GM04504 (cell line): ENCODE results near the gene CREB3L2.

Experiments
- DNase-seq: peaks from one replicate; pipeline ENCODE4 v3.0.0-alpha.2; 2012; ENCODE audit warnings: low read depth

CREB3L2 gene

DNA sequence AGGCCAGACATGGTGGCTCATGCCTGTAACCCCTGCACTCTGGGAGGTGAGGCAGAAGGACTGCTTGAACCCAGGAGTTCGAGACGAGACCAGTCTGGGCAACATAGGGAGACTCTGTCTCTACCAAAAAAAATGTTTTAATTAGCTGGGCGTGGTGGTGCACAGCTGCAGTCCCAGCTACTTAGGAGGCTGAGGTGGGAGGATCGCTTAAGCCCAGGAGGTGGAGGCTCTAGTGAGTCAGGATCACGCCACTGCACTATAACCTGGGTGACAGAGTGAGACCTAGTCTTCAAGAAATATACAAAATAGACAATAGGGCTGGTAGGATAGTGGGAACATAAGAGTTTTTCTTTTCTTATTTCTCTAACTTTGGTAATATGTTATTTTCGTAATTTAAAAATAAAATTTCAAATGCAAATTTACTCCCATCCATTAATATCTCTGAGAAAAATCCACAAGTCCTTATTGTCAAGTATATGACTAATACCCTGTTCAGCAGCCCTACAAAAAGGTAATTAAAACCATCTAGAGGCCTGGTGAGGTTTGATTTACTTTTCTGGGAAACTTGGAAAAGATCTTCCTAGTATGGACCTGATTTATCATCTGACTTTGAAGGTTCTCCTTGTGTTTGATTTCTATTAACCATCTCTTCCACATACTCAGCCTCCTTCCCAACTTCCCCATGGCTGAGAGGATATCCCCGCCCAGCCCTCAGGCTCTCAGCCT, 50.0 kb downstream of the CREB3L2 start:
- DNase-seq, result no peak

DNA sequence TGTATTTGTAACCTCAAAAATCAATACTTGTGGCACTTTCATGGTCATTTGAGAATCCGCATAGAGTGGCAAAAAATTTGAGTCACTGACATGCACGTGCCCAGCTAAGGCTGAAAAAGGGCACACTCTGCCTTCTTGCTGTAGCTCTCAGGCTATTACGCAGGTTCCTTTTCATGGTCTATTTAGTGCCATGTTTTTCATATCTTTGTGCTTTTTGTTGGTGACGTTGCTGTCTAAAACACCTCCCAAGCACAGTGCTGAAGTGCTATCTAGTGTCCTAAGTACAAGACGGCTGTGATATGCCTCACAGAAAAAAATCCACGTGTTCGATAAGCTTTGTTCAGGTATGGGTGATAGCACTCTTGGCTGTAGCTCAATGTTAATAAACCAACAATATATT, 50.9 kb downstream of the CREB3L2 start:
- no peak for DNase-seq

DNA sequence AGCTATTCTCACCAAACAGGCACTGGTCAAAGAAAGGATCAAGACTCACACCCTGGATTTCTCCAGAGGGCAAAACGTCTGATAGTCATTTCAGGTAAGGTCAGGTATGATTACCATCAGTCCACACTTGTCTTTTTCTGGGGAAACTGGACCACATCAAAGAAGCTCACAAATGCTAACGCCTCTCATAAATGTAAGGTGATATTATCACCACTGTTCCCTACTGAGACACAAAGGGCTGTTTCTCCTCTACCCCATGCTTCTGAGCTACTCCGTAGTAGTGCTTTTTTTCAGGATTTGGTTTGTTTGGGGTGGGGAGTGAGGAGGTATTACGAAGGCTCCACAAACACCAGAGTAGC, 51.6 kb downstream of the CREB3L2 start:
- DNase-seq, result no peak

DNA sequence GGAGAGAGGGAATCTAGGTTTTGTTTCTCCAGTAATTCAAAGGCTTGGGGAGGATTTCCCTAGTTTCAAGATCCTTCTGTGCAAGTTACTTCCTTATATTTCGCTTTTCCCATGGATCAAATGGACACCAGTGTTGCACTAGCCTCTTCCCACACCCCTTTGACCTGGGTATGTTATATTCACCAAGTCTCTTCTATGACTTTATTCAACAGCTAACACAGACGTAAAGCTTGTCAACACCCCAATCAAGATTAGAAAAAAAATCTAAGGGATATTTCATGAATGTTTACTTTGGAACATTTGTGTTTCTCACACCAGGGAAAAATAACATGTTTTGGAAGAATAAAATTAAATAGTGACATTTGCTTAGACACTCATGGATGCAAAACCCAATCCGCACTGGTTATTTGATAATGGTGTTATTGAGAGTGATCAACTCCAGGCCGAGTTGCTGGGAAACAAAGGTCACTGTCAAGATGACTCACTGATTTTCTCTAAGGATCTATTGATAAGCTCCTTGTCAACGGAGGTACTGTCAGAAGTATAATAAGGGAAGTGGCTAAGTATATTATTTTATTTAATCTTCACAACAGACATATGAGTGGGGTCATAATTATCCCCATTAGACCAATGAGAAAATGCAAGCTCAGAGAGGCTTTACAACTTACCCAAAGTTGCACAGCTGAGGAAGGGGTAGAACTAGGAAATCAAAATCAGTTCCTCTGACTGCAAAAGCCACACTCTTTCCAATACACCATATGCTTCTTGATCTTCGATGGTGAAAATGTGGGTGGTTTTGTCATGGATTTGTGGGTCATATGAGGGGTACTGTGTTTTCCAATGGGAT, 52.2 kb downstream of the CREB3L2 start:
- no peak for DNase-seq

DNA sequence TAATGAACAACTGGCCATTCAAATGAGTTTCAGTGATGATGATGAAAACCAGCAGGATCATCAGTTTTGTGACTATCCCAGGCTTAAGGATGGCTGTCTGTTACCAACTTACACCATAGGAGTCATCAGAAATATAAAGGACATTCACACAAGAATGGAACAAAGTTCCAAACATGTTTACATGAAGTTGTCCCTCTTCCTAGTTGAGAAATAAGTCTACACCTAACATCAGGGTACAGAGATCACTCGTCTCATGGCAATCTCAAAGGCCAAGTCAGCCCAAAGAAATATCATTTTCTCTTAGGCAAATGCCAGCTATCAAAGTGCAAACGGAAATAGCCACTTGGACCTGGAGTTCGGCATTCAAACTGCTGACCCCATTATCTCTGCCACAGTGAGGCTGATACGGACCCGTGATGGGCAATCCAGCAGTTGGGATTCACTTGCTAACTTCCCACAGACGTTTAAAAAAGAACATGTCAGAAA, 53.0 kb downstream of the CREB3L2 start:
- DNase-seq, result no peak

DNA sequence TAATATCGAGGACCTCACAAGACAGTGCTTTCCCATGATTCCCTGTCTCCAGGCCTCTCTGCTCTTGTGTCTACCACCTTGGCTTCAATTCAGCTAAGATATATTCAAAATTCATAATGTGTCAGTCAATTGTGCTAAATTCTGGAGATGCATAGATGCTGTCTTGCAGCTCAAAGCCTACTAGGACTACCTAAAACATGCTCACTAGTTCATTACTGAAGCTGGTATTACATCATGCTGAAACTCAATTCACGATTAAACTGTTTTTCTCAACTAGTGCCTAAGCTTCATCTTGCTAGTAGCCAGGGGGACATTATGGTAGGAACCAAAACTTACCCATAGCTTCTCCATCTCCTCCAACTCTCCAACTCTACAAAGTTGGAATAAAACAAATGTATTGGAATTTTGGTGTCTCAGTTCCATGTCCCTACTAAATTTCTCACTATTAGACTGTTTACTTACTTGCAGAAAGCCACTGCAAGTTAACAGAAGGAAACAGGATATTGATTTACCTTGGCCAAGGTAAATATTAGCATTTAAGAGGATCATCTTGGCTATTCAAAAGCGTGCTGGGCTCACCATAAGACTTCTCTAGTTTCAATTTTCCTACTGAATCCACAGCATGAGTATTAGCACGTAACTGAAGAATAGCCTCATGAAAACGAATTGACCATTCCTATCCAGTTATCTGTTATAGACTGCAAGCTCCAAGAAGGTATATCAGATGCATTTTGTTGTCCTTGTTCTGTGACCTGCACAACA, 53.6 kb downstream of the CREB3L2 start:
- no peak for DNase-seq

DNA sequence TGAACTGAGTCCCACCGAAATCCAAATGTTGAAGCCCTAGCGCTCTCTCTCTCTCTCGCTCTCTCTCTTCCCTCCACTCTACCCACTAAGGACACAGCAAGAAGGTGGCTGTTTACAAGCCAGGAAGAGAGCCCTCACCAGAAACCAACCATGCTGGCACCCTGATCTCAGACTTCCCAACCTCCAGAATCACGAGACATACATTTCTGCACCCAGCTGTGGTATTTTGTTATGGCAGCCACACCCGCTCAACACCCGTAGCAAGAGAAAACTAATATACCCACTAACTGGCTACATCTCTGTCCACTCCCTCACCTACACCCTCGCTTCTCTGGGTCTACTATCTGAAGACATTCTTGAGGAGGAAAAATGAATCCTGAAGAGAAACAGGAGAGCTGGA, 54.8 kb downstream of the CREB3L2 start:
- DNase-seq, result no peak

DNA sequence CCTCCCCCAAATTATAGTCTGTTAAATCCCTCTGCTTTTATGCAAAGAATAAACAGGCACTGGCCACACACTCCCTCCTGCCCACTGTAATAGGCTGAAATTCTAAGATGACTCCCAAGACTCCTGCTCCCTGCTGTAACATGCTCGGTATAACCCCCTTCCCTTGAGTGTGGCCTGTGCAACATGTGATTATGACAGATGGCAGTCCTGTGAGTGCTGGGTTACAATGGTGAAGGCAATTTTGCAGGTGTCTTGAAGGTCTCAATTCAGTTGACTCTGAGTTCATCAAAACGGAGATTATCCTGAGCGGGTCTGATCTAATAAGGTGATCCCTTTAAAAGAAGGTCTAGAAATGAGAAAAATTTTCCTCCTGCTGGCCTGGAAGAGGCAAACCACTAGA, 55.9 kb downstream of the CREB3L2 start:
- DNase-seq, result no peak

DNA sequence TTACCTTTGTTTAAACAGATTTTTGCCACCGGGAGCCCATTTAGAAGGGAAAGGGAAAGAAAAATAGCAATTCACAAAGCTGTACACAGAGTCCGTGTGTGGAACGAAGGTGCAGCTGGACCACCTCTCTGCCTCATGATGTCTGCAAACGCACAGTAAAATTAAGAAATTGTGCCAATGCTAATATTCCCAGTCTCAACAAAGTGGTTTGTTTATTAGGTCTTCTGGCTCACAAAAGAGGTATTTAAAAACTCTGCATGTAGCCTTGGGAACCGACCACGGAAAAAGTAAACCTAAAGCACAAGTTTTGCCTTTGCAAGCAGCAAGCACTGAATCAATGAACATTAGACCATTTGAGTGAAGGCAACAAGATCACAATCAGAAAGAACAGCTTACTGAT, 57.7 kb downstream of the CREB3L2 start:
- DNase-seq, result no peak

DNA sequence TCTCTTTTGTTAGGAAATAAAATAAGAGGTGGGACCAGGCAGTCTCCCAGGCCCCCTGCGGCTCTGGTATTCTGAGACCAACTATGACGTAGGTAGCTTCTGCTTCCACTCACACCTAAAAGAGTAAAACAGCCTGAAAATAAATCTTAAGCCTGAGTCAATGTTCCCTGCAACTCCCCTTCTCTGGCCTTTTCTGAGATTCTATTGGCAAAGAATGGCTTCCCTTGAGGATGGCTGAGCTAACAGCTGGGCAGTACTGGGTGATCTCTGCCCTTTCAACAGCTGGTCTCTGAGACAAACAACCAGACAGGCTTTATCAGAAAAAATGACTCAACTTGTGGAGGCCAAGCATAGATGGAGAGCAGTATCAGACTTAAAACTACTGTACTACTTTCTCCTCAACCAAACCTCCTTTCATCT, 58.7 kb downstream of the CREB3L2 start:
- no peak for DNase-seq

DNA sequence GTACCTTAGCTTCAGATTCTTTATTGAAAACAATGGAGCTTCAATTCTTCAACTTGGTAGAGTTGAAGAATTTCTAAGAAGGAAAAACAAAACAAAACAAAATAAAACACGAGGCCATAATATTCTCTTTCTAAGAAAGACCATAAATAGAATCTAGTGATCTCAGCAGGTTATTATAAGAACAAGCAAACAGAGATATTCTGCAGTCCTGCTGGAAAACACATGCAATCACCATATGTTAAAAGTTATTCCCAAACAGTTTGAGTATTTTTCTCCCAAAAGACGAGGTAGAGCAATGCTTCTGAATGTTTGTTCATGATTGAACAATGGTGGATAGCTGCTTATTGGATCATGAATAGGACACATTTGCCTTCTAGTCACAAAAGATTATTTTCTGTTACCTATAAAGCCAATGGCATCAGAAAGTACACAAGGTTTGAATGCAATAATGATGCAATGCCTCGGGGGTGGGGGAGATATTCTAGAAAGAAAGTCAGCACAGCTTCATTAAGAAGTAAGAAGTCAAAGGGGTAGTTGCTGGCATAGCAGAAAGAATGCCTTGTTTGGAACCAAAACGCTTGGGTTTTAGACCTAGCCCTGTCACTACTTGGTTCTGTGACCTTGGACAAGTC, 59.3 kb downstream of the CREB3L2 start:
- DNase-seq, result no peak

DNA sequence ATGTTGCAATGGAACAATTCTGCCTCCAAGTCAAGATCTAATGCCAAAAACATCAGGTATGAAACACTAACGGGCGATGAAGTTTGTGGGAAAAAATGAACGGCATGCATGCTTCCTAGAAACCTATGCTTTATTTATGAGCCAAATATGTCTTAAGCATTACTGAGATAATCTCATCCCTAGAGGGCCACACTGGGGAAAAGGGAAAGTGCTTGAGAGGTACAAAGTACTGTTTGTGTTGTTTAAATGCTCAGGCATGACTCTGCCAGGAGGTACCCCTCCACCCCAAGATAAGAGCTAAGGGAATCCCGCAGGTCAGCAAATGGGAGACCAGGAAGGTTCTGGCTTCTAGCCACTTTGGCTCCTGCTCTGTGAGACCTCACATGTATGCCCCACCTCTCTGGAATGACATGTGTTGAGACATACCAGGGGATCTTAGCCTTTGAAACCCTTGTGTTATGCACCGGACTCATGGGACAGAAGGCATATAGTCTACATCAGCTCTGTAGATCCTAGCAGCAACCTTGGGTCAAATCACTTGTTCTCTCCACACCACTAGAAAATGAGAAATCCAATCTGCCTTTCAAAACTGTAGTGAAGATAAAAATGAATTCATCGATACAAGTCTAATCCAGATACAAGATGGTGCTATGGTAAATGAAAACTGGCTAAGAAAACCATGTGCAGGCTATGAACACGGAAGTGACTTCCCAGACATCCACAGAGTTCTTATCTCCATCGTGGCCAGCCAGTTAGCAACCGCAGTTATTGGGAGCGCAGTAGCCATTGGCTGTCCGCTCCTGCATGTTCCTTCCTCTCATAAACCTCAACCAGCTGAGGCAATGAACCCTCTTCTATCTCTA, 61.0 kb downstream of the CREB3L2 start:
- no peak for DNase-seq

DNA sequence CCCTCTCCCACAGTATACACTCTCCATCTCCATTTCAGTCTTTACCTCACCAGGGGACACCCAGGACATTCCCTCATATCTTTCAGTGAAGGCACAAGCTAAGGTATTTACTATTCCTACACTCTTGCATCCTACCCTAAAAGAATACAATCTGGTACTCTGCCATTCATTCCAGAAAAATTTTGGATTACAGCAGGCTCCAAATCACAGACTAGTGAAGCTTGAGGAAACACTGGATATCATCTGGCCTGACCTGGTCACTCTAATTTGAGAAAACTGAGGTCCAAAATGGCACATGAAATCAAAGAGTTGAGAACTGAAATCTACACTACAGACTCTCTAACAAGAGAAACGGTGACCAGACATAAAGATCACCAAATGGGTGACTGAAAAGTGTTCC, 61.7 kb downstream of the CREB3L2 start:
- no peak for DNase-seq

DNA sequence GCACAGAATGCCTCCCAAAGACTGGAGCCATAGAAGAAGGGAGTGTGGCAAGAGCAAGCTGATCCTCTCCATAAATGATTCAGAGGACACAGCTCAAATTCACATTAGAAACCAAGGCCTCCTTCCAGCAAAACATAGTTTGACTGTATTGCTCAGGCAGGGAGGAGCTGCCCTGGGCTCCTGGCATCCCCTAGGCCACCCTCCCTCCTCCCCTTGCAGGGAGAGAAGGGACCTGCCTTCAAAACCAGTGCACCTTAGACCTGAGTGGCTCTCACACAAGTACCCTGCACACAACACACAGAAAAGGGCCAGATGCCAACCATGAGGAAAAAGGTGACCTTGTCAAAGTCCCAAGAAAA, 64.7 kb downstream of the CREB3L2 start:
- DNase-seq, result no peak

DNA sequence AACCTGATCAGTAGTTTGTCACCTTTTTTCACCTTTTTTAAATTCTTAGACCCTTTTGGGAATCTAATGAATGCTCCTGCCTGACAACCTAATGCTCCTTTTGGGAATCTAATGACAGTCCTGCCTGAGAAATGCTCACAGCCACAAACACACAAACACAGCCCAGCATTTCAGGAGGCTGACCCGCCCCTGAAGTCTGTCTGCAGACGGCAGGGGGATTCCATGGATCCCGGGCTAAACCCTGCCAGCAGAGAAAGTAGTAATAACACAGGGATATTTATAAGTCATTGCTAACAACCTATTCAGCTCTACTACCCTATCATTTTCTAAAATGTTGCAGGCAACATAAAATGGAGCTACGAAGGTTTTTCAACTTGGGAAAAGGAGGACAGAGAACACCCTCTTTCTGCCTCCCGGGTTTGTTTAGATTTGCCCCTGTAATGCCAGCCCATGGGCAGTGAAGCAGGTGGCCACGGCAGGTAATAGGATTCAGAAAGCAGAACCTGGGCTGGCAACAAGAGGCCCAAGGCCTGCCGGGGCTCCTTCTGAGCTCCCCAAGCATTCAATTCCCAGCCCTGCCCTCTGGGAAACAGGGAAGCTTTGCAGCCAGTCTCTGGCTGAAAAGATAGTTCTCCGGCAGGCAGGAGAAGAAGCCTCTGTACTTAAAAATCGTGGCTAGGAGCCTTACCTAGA, 65.2 kb downstream of the CREB3L2 start:
- DNase-seq, result no peak

DNA sequence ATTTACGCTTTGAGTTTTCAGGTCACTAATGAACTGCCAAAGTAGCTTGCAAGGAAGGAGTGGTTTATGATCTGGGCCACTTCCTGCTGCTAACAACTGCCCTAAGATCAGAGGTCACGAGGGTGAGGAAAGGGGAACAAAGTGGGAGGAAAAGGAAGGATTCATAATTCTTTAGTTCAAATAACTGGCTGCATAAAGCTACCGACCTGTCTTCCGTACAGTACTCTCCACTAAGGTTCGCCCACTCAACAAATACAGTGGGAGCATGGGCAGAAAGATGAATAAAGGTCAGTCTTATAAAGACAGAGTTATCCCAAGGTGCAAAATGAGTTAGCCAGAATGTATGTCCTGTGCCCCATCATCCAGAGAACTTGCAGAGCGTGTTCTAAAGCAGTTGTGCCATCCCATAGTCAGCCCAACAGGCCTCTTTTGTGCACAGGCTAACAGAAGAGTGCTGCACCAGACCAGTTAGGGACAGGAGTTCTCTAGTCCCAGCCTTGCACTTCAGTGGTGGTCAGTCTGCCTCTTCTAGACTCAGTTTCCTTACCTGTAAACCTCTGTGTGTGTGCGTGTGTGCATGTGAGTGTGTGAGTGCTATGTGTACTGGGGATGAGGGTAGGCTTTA, 65.9 kb downstream of the CREB3L2 start:
- DNase-seq, result no peak

DNA sequence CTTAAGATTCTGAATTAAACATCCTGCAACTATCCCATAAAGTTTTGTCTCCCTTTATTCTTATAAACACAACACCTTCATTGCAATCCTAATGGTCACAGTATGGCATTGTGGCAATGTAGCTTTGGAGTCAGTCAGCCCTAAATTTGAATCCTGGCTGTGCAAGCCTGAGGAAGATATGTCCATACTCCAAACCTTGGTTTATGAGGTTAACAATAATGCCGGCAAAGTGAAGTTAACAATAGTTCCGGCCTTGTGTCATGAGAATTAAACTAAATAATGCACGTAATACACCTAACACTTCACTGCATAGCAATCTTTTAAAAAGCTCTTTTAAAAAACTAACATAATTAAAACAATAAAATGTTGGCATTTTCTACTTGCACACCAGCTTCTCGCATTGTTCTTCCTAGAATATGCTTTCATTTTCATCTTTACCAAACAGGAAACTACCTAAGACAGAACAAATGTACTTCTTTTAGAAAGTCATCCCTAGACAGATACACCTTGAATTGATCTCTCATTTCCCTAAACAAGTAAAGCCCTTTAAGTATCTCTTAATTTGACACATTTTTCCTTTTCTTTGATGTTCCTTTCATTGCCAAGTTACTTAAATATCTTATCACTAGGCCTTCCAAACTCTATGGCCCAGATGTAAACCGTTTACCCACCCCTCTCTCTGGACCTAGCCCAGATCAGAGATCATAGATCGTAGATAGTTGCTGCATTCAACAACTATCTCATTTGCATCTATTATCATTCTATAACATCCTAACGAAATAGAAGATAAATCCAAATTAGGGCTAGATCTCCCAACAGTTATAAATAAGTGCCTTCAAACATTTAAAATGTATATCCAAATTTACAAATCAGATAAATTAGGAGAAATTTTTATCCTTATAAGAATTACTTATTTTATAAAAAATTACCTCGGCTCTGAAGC, 66.7 kb downstream of the CREB3L2 start:
- no peak for DNase-seq

DNA sequence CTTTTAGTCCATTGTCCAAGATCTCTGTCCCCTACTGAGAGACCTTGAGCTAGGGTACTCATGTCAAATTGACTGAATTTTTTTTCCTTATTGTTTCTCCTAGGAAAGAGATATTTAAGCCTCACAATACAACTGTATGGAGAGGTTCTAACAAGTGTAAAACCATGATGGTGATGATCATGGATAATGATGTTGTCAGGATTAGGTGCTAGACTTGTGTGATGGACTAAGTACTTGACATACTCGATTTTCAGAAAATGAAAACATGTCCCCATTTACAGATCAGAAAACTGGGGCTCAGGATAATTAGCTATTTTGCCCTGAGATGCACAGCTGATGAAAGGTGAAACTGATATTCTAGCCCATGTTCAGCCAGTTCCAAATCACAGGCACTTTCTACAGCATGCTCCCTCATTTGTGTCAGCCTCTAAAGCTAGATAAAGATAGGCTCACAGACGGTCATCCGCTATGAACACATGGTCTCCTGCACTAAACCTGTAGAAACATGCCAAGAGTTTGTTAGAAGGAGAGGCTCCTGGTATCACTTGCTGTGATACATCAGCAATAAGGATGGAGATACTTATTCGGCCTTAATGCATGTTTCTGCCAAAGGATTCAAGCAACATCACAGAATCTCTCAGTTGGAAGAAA, 67.6 kb downstream of the CREB3L2 start:
- DNase-seq, result no peak
